Measurements from ENCODE around the gene PRSS36.

The PRSS36 gene

GRCh38 chr16:31130336-31130891, 19.5 kb downstream of the PRSS36 start:
- TF ChIP-seq ARNT (IDR thresholded peaks at IDR 0.05) (no peak), NFRKB (IDR thresholded peaks at IDR 0.05) (no peak), TARDBP (IDR thresholded peaks at IDR 0.05) (no peak), ZNF384 (IDR thresholded peaks at IDR 0.05) (no peak), FOXM1 (IDR thresholded peaks at IDR 0.05; ENCODE audit: borderline replicate concordance) (no peak), SP1 (IDR thresholded peaks at IDR 0.05) (no peak), SUZ12 (IDR thresholded peaks at IDR 0.05) (no peak), CTBP1 (IDR thresholded peaks at IDR 0.05; ENCODE audit: borderline replicate concordance) (no peak), FOXK2 (IDR thresholded peaks at IDR 0.05) (no peak), ELF4 (IDR thresholded peaks at IDR 0.05) (no peak), HDGF (IDR thresholded peaks at IDR 0.05; ENCODE audit: borderline replicate concordance) (no peak), L3MBTL2 (conservative IDR thresholded peaks at IDR 0.05) (no peak), BHLHE40 (IDR thresholded peaks at IDR 0.05; ENCODE audit: borderline replicate concordance) (no peak)
- TF ChIP-seq, protein P1, sequence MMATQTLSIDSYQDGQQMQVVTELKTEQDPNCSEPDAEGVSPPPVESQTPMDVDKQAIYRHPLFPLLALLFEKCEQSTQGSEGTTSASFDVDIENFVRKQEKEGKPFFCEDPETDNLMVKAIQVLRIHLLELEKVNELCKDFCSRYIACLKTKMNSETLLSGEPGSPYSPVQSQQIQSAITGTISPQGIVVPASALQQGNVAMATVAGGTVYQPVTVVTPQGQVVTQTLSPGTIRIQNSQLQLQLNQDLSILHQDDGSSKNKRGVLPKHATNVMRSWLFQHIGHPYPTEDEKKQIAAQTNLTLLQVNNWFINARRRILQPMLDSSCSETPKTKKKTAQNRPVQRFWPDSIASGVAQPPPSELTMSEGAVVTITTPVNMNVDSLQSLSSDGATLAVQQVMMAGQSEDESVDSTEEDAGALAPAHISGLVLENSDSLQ (IDR thresholded peaks at IDR 0.05), result no peak
- no peak for DNase-seq (ENCODE audit: extremely low spot score)
- ChIA-PET POLR2A (no interaction called here), CTCF (no interaction called here)

GRCh38 chr16:31129568-31130335, 20.1 kb downstream of the PRSS36 start:
- no peak for DNase-seq (ENCODE audit: extremely low spot score)
- ChIA-PET CTCF (interaction anchor here (0.7 kb wide), 1 partner anchor 103 kb away, joined by 3 read pairs; no protein-coding TSS in a partner anchor), POLR2A (interaction anchor here (1.8 kb wide), 1 partner anchor 12 kb away, joined by 15 read pairs; the partner anchor contains the start of gene KAT8)
- no peak for TF ChIP-seq ARNT (IDR thresholded peaks at IDR 0.05)
- no peak for TF ChIP-seq FOXK2 (IDR thresholded peaks at IDR 0.05)
- TF ChIP-seq FOXM1 (IDR thresholded peaks at IDR 0.05; ENCODE audit: borderline replicate concordance), result no peak
- no peak for TF ChIP-seq LEF1 (IDR thresholded peaks at IDR 0.05; ENCODE audit: borderline replicate concordance)
- TF ChIP-seq, protein P1 (IDR thresholded peaks at IDR 0.05), result no peak
- no peak for TF ChIP-seq NFRKB (IDR thresholded peaks at IDR 0.05)
- no peak for TF ChIP-seq HDGF (IDR thresholded peaks at IDR 0.05; ENCODE audit: borderline replicate concordance)
- no peak for TF ChIP-seq SUZ12 (IDR thresholded peaks at IDR 0.05)
- TF ChIP-seq L3MBTL2 (conservative IDR thresholded peaks at IDR 0.05), result no peak
- no peak for TF ChIP-seq CTBP1 (IDR thresholded peaks at IDR 0.05; ENCODE audit: borderline replicate concordance)
- no peak for TF ChIP-seq TARDBP (IDR thresholded peaks at IDR 0.05)

DNA sequence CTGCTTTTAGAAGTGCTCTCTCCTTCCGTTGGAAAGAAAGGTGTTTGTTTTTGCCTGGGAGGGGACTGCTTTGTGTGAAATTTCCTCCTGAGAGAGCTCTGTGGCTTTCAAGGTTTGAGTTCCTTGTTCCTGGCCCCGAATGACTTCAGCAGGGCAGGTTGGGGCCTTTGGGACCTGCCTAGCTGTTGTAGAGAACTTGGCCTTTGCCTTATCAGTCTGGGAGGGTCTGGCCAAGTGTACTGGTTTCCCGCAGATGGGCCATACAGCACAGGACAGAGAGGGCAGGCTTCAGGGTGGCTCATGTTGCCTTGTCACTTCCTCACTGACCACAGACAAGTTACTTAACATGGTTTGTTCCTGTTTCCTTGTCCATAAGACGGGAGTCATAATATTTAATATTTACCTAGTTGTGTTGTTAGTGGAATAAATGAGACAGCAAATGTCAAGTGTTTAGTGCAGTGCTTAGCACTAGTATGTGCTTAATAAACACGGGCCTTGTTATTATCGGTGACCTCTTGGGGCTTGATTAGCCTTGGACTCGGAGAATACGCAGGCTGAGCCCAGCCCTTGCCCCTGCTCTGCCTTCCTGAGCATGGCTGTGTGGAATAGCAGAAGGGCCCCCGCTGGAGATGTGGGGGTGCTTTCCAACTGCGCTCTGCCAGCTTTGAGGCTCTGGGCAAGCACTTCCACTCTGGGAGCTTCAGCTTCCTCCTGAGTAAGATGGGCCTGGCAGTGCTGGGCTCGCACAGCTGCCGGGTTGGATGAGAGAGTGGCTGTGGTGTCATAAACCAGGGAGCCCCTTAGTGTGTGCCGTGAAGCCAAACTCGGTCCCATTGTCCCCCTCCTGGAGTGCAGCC, 20.9 kb downstream of the PRSS36 start:
- CTCF ChIA-PET, result interaction anchor here (0.7 kb wide), 1 partner anchor 676 kb away, joined by 3 read pairs; no protein-coding TSS in a partner anchor
- POLR2A ChIA-PET, result interaction anchor here (1.8 kb wide), 1 partner anchor 12 kb away, joined by 15 read pairs; the partner anchor contains the start of gene KAT8
- TF ChIP-seq TARDBP (IDR thresholded peaks at IDR 0.05) (no peak), L3MBTL2 (conservative IDR thresholded peaks at IDR 0.05) (no peak), ZNF384 (IDR thresholded peaks at IDR 0.05) (no peak), CTBP1 (IDR thresholded peaks at IDR 0.05; ENCODE audit: borderline replicate concordance) (no peak), FOXM1 (IDR thresholded peaks at IDR 0.05; ENCODE audit: borderline replicate concordance) (no peak), HDGF (IDR thresholded peaks at IDR 0.05; ENCODE audit: borderline replicate concordance) (no peak), ARNT (IDR thresholded peaks at IDR 0.05) (no peak), FOXK2 (IDR thresholded peaks at IDR 0.05) (no peak), ELF4 (IDR thresholded peaks at IDR 0.05) (no peak), FOXA1 (IDR thresholded peaks at IDR 0.05) (no peak), LEF1 (IDR thresholded peaks at IDR 0.05; ENCODE audit: borderline replicate concordance) (no peak), NFRKB (IDR thresholded peaks at IDR 0.05) (no peak), SP1 (IDR thresholded peaks at IDR 0.05) (no peak), SUZ12 (IDR thresholded peaks at IDR 0.05) (no peak), BHLHE40 (IDR thresholded peaks at IDR 0.05; ENCODE audit: borderline replicate concordance) (no peak)
- TF ChIP-seq, protein P1 (IDR thresholded peaks at IDR 0.05), result no peak
- no peak for DNase-seq (ENCODE audit: extremely low spot score)

GRCh38 chr16:31127182-31127581, 22.7 kb downstream of the PRSS36 start:
- TF ChIP-seq ELF4 (IDR thresholded peaks at IDR 0.05) (no peak), TARDBP (IDR thresholded peaks at IDR 0.05) (no peak), CTBP1 (IDR thresholded peaks at IDR 0.05; ENCODE audit: borderline replicate concordance) (no peak), FOXA1 (IDR thresholded peaks at IDR 0.05) (no peak), FOXK2 (IDR thresholded peaks at IDR 0.05) (no peak), FOXM1 (IDR thresholded peaks at IDR 0.05; ENCODE audit: borderline replicate concordance) (no peak), LEF1 (IDR thresholded peaks at IDR 0.05; ENCODE audit: borderline replicate concordance) (no peak), BHLHE40 (IDR thresholded peaks at IDR 0.05; ENCODE audit: borderline replicate concordance) (no peak), ZNF384 (IDR thresholded peaks at IDR 0.05) (no peak), HDGF (IDR thresholded peaks at IDR 0.05; ENCODE audit: borderline replicate concordance) (no peak)
- DNase-seq (ENCODE audit: extremely low spot score), result no peak
- CTCF ChIA-PET, result no interaction called here
- POLR2A ChIA-PET, result interaction anchor here (0.6 to 2.6 kb wide), 2 partner anchors 10 to 53 kb away, joined by 3 to 20 read pairs; partner anchors contain the start of genes FUS and KAT8

DNA sequence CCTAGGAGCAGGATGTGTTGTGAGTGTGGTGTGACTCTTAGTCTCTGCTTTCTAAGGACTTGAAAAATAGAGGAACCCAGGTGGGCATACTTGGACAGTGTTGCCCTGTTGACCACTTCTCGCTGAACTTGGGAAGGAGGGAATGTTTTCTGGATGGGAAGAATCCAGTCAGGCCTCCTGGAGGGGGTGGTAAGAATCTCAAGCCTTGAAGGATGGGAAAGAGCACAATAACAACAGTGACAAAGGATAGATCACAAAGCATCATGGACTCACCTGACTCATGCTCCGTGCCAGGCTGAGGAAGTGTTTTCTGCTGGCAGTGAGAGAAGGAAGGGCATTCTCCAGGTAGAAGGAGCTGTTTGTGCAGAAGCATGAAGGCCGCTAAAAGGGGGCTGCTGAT, 24.0 kb downstream of the PRSS36 start:
- POLR2A ChIA-PET, result interaction anchor here (1.5 to 2.6 kb wide), 2 partner anchors 8 to 16 kb away, joined by 4 to 20 read pairs; partner anchors contain the start of gene KAT8
- CTCF ChIA-PET, result no interaction called here
- TF ChIP-seq, protein P1 (IDR thresholded peaks at IDR 0.05), result no peak
- TF ChIP-seq FOXA1 (IDR thresholded peaks at IDR 0.05) (no peak), HDGF (IDR thresholded peaks at IDR 0.05; ENCODE audit: borderline replicate concordance) (no peak), BHLHE40 (IDR thresholded peaks at IDR 0.05; ENCODE audit: borderline replicate concordance) (no peak), ARNT (IDR thresholded peaks at IDR 0.05) (no peak), NFRKB (IDR thresholded peaks at IDR 0.05) (no peak), FOXK2 (IDR thresholded peaks at IDR 0.05) (no peak), CTBP1 (IDR thresholded peaks at IDR 0.05; ENCODE audit: borderline replicate concordance) (no peak), ELF4 (IDR thresholded peaks at IDR 0.05) (no peak), ZNF384 (IDR thresholded peaks at IDR 0.05) (no peak), LEF1 (IDR thresholded peaks at IDR 0.05; ENCODE audit: borderline replicate concordance) (no peak), FOXM1 (IDR thresholded peaks at IDR 0.05; ENCODE audit: borderline replicate concordance) (no peak), SUZ12 (IDR thresholded peaks at IDR 0.05) (no peak), TARDBP (IDR thresholded peaks at IDR 0.05) (no peak)

More for the DNA sequence above, 24.0 kb downstream of the PRSS36 start:
- DNase-seq (ENCODE audit: extremely low spot score), result no peak
